ENCODE measurements around the gene MBNL3. TPM values are rescaled to one million over a fixed set of nuclear protein-coding genes. Genes with fewer than 3 reads are reported as not detected.

Gene MBNL3
- total RNA-seq, 2 donors from 2014 or later = 15.7 to 18.6 TPM

GRCh38 chrX:132491191-132491590 lies 2.4 kb upstream of the MBNL3 start:
- Mint-ChIP-seq H3K4me3 (peak overlapping the region; percentile 93 to 94), H3K27ac (no peak overlapping the region), H3K36me3 (ENCODE audit: insufficient read depth in 2 of 2) (peaks cover 0 to 1% of the 10 kb centered on the region in 2 donors), H3K27me3 (ENCODE audit: low read depth) (peaks cover 16% of the 10 kb centered on the region), H3K9me3 (no peaks in the 10 kb centered on the region), H3K4me1 (ENCODE audit: low read depth) (peaks cover 12% of the 10 kb centered on the region)
- ATAC-seq (replicated peaks in 1 of 2) (peak in 1 of 2 donors; percentile 35), DNase-seq (peak; percentile 8 to 16)

GRCh38 chrX:132489578-132490419 lies 961 bp upstream of the MBNL3 start:
- Mint-ChIP-seq H3K4me1 (ENCODE audit: low read depth) (peaks cover 20% of the 10 kb centered on the region), H3K27ac (peak overlapping the region; percentile 87), H3K9me3 (no peaks in the 10 kb centered on the region), H3K4me3 (peak overlapping the region; percentile 93 to 100), H3K27me3 (ENCODE audit: low read depth) (peaks cover 30% of the 10 kb centered on the region), H3K36me3 (ENCODE audit: insufficient read depth in 2 of 2) (peaks cover 0 to 4% of the 10 kb centered on the region in 2 donors)
- ATAC-seq (replicated peaks in 1 of 2) (peak; percentile 51 to 52), DNase-seq (peak; percentile 46 to 49)

DNA sequence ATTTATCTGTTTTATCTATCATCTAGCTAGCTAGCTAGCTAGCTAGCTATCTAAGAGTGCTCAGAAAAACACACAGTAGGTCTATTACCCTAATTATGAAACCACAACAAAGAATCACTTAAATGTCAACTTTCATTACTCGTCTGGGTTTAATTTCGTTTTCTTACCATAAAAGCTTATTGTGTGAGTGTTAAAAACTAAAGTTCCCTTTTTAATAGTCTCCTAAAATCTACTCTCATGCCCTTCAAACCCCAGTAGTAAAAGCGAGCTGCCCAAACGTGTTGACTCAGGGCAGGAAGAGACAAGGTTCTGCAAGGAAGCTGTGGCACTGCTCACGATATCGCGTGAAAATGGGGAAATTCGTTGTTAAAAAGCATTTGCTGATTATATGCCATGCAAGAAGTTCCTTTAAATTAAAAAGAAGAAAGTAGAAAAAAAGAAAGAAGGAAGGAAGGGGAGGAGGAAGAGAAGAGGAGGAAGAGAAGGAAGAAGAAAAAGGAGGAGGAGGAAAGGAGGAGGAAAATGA lies 595 bp downstream of the MBNL3 start:
- Mint-ChIP-seq H3K4me3 (peak overlapping the region; percentile 90 to 100), H3K27ac (peak overlapping the region; percentile 100), H3K27me3 (ENCODE audit: low read depth) (peaks cover 42% of the 10 kb centered on the region), H3K4me1 (ENCODE audit: low read depth) (peaks cover 20% of the 10 kb centered on the region), H3K36me3 (ENCODE audit: insufficient read depth in 2 of 2) (peaks cover 0 to 4% of the 10 kb centered on the region in 2 donors), H3K9me3 (no peaks in the 10 kb centered on the region)
- ATAC-seq (replicated peaks in 1 of 2) (peak; percentile 33 to 37), DNase-seq (peak; percentile 10 to 33)

- Mint-ChIP-seq H3K27me3 (ENCODE audit: low read depth) (peaks cover 42% of the 10 kb centered on the region), H3K9me3 (no peaks in the 10 kb centered on the region), H3K27ac (peak overlapping the region; percentile 81), H3K4me3 (peak overlapping the region; percentile 0 to 88), H3K36me3 (ENCODE audit: insufficient read depth in 2 of 2) (peaks cover 0 to 4% of the 10 kb centered on the region in 2 donors), H3K4me1 (ENCODE audit: low read depth) (peaks cover 28% of the 10 kb centered on the region)
- DNase-seq (no peak), ATAC-seq (replicated peaks in 1 of 2) (no peak)
Measured at GRCh38 chrX:132486599-132487178, 2.1 kb downstream of the MBNL3 start.

GRCh38 chrX:132483951-132484350 lies 4.9 kb downstream of the MBNL3 start:
- Mint-ChIP-seq H3K9me3 (no peaks in the 10 kb centered on the region), H3K4me1 (ENCODE audit: low read depth) (peaks cover 35% of the 10 kb centered on the region), H3K27ac (no peak overlapping the region), H3K36me3 (ENCODE audit: insufficient read depth in 2 of 2) (peaks cover 0 to 4% of the 10 kb centered on the region in 2 donors), H3K4me3 (no peak overlapping the region), H3K27me3 (ENCODE audit: low read depth) (peaks cover 26% of the 10 kb centered on the region)
- no peak for ATAC-seq (replicated peaks in 1 of 2)
- no peak for DNase-seq

DNA sequence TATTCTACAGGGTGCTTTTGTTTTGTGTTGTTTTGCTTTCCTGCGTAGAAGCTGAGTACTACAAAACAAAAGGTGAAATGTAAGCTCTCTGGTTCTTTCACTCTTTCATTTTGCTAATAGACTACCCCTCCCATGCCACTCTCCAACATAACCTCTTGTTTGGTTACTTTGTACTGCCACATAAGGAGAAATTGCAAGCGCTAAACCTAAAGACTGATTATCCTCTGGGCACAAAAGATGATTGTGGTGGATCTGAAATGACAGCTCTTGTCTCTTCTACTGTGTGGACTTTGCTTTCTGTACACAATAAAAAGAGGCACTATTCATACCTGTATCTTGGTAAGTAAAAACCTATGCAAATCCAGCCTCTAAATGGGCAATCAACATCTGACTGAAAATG lies 5.3 kb downstream of the MBNL3 start:
- Mint-ChIP-seq H3K27me3 (ENCODE audit: low read depth) (peaks cover 26% of the 10 kb centered on the region), H3K4me3 (peak overlapping the region in 1 of 2 donors; percentile 20), H3K36me3 (ENCODE audit: insufficient read depth in 2 of 2) (peaks cover 0 to 4% of the 10 kb centered on the region in 2 donors), H3K9me3 (no peaks in the 10 kb centered on the region), H3K27ac (peak overlapping the region; percentile 28), H3K4me1 (ENCODE audit: low read depth) (peaks cover 35% of the 10 kb centered on the region)
- ATAC-seq (replicated peaks in 1 of 2) (no peak), DNase-seq (no peak)

GRCh38 chrX:132482632-132483031 lies 6.2 kb downstream of the MBNL3 start:
- H3K4me3 Mint-ChIP-seq = no peak overlapping the region
- no peaks in the 10 kb centered on the region for H3K9me3 Mint-ChIP-seq
- H3K27me3 Mint-ChIP-seq (ENCODE audit: low read depth) = peaks cover 26% of the 10 kb centered on the region
- H3K4me1 Mint-ChIP-seq (ENCODE audit: low read depth) = peaks cover 35% of the 10 kb centered on the region
- H3K36me3 Mint-ChIP-seq (ENCODE audit: insufficient read depth in 2 of 2) = peaks cover 0 to 3% of the 10 kb centered on the region in 2 donors
- no peak for ATAC-seq (replicated peaks in 1 of 2)
- no peak for DNase-seq
- no peak overlapping the region for H3K27ac Mint-ChIP-seq

DNA sequence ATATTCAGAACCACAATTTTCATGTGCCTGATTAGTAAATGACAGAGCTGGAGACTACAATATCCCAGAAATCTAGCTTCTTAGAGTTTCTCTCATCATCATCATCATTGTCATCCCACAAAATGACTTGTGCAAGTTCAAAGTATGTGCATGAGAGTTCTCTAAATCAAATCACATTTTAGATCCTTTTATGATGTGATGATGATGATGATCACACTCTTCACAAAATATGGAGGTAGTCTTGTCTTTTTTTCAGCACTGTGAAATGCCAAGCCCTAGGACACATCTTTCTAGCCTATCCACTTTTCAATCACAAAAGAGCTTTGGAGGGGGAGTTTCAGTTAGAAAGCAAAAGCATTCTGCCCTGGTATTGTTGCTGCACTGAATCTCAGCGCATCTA lies 7.4 kb downstream of the MBNL3 start:
- peaks cover 40% of the 10 kb centered on the region for H3K4me1 Mint-ChIP-seq (ENCODE audit: low read depth)
- no peak for ATAC-seq (replicated peaks in 1 of 2)

GRCh38 chrX:132480581-132481203 lies 8.1 kb downstream of the MBNL3 start:
- Mint-ChIP-seq H3K4me1 (ENCODE audit: low read depth) (peaks cover 36% of the 10 kb centered on the region), H3K36me3 (ENCODE audit: insufficient read depth in 2 of 2) (peaks cover 0 to under 1% of the 10 kb centered on the region in 2 donors), H3K27me3 (ENCODE audit: low read depth) (peaks cover 21% of the 10 kb centered on the region), H3K27ac (peak overlapping the region; percentile 98), H3K9me3 (no peaks in the 10 kb centered on the region), H3K4me3 (peak overlapping the region; percentile 74 to 94)
- ATAC-seq (replicated peaks in 1 of 2) (peak; percentile 89 to 91), DNase-seq (peak; percentile 21 to 47)

More for the DNA sequence above, 7.4 kb downstream of the MBNL3 start:
- Mint-ChIP-seq H3K9me3 (no peaks in the 10 kb centered on the region), H3K36me3 (ENCODE audit: insufficient read depth in 2 of 2) (peaks cover 0 to 3% of the 10 kb centered on the region in 2 donors), H3K27me3 (ENCODE audit: low read depth) (peaks cover 26% of the 10 kb centered on the region), H3K4me3 (peak overlapping the region; percentile 74 to 94), H3K27ac (peak overlapping the region; percentile 98)
- DNase-seq = no peak

DNA sequence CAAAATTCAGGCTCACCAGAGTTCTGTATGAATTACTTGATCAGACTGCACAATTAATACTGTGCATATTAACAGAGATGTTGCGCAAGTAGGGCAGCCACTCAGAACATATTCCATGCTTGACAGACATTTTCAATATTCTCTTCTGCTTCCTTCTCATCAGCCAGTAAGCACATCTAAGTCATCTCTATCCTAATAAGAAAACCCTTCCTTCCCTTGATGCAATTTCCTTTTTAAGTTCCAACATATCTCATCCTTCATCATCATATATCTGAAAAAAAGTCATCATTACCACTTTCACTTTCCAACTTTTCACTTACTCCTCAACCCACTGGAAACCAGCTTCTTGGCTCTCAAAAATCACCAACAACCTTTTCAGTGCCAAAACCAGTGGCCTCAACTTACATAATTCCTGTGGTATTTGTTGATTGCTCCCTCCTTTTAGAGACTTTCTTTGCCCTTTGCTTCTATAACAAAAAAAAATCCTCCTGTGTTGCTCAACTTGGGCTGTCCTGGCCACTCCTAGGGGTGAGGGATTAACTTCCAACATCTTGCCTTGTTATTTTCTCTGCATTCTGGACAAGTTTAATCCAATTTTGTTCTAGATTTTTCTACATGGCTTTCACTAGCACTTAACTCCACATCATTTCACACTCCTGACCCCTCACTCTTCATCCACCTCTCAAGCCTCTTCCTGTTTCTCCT lies 14.1 kb downstream of the MBNL3 start:
- H3K4me3 Mint-ChIP-seq = peak overlapping the region; percentile 12 to 62
- no peak for DNase-seq
- H3K9me3 Mint-ChIP-seq = no peaks in the 10 kb centered on the region
- H3K27me3 Mint-ChIP-seq (ENCODE audit: low read depth) = peaks cover 17% of the 10 kb centered on the region
- peak overlapping the region; percentile 55 for H3K27ac Mint-ChIP-seq
- H3K4me1 Mint-ChIP-seq (ENCODE audit: low read depth) = peaks cover 24% of the 10 kb centered on the region
- no peak for ATAC-seq (replicated peaks in 1 of 2)
- H3K36me3 Mint-ChIP-seq (ENCODE audit: insufficient read depth in 2 of 2) = no peaks in the 10 kb centered on the region

DNA sequence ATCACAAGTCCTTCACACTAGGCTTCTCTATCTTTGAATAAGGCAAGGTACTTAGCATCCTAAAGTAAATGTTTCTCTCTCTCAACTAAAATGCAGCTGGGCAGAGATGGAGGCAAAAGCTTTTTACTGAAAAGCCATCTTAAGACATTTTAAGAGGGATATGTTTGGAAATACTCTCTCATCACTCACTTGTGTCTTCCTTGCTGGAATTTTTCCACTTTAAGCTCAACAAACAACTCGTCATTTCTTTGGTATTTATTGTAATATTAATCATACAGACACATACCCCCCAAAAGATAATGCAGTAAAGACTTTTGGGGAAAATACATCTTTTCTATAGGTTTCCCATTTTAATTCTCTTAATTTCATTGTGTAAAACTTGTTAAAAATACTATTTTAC lies 16.4 kb downstream of the MBNL3 start:
- peaks cover 21% of the 10 kb centered on the region for H3K27me3 Mint-ChIP-seq (ENCODE audit: low read depth)
- no peak for DNase-seq
- no peaks in the 10 kb centered on the region for H3K36me3 Mint-ChIP-seq (ENCODE audit: insufficient read depth in 2 of 2)
- H3K4me3 Mint-ChIP-seq = no peak overlapping the region
- H3K27ac Mint-ChIP-seq = no peak overlapping the region
- no peaks in the 10 kb centered on the region for H3K9me3 Mint-ChIP-seq
- ATAC-seq (replicated peaks in 1 of 2) = no peak
- H3K4me1 Mint-ChIP-seq (ENCODE audit: low read depth) = peaks cover 24% of the 10 kb centered on the region

- Mint-ChIP-seq H3K27me3 (ENCODE audit: low read depth) (peaks cover 31% of the 10 kb centered on the region), H3K9me3 (no peaks in the 10 kb centered on the region), H3K36me3 (ENCODE audit: insufficient read depth in 2 of 2) (no peaks in the 10 kb centered on the region), H3K27ac (no peak overlapping the region), H3K4me1 (ENCODE audit: low read depth) (peaks cover 18% of the 10 kb centered on the region), H3K4me3 (no peak overlapping the region)
- DNase-seq = no peak
- no peak for ATAC-seq (replicated peaks in 1 of 2)
Measured at GRCh38 chrX:132470831-132471230, 18.0 kb downstream of the MBNL3 start.

Measured in activated T-cell treated with anti-CD3 and anti-CD28 coated beads, Interleukin-2, amount 50 U/mL, for 72 hours (primary cell).